HG03571 (cell line): ENCODE data around the gene MIR17HG.
"Not testable (repeated sequence)": the region's sequence is repeated elsewhere in the genome, so short reads cannot be mapped to it uniquely, and the experiment has no call there.

ENCODE experiments used
- ATAC-seq: cut with Tn5 transposase; IDR thresholded peaks from one replicate; pipeline ENCODE4 v1.9.1; 2021; ENCODE audit not compliant: unreplicated experiment

The MIR17HG gene

GRCh38 chr13:91347202-91347995, at the start of gene MIR17HG:
Gene MIR17HG (plus strand): TSS chr13:91347687.
- ATAC-seq: peak; percentile 56

DNA sequence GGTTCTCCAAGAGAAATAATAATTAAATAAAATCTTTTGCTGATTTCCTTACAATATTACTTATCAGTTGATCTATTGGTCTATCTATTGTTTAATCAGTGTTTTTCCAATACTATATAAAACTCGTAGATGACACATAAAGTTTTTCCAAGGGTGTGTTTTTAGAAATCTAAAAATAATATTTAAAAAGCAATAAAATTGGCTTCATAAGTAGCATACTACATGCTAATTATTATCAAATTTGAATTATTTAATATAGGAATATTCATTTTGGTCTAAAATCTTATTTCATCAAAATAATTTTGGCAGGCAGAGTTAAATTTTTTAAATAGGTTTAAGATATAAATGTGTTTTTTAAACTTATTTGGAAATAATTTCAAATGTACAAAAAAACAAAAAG, 49.4 kb upstream of the MIR17HG start:
- ATAC-seq: no peak

GRCh38 chr13:91302111-91302510, 45.4 kb upstream of the MIR17HG start:
- ATAC-seq: peak; percentile 63

DNA sequence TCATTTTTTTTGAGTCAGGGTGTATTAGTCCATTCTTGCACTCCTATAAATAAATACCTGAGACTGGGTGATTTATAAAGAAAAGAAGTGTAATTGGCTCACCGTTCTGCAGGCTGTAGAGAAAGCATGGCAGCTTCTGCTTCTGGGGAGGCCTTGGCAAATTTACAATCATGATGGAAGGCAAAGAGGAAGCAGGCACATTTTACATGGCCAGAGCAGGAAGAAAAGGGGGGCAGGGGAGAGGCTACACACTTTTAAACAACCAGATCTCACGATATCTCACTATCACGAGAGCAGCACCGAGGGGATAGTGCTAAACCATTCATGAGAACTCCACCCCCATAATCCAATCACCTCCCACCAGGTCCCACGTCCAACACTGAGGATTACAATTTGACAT, 44.5 kb upstream of the MIR17HG start:
- ATAC-seq: no peak

DNA sequence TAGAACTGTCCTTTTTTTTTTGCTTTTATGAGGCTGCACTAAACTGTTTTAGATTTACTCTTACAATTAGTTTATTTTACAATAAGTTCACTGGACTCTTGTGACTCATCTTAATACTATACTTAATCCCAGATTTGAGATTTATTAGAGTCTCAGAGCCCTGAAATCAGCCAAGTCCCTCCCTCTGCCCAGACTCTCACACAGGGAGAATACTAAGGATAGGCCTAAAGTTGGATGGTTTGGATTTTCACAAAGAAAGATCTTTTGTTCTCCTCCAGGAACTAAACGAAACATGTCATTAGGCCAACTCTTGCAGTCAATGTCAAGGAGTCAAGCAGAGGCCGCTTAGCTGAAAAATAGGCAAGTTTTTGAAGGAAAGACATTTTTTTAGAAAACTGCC, 42.7 kb upstream of the MIR17HG start:
- ATAC-seq: no peak

- ATAC-seq: no peak
These were observed 41.8 kb upstream of the MIR17HG start for GRCh38 chr13:91305652-91306051.

DNA sequence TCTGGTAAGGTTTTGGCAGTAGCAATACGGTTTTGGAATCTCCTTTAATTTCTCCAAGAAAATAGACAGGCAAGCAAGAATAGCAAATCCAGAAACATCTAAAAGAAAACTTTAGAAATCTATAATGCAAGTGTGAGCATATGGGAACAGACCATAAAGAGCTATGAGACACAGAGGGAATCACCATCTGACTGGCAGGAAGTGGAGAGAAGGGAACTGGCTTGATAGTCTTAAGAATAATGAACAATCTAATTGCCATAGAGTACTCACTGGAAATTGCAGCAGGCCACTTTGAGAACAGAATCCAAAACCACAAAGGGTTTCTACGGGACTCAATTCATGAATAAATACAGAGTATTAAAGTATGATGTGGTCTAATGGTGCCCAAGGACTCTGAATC, 39.6 kb upstream of the MIR17HG start:
- ATAC-seq: no peak

- no peak for ATAC-seq
These were observed 39.2 kb upstream of the MIR17HG start for GRCh38 chr13:91308299-91308698.

GRCh38 chr13:91311491-91311890, 36.0 kb upstream of the MIR17HG start:
- no peak for ATAC-seq

DNA sequence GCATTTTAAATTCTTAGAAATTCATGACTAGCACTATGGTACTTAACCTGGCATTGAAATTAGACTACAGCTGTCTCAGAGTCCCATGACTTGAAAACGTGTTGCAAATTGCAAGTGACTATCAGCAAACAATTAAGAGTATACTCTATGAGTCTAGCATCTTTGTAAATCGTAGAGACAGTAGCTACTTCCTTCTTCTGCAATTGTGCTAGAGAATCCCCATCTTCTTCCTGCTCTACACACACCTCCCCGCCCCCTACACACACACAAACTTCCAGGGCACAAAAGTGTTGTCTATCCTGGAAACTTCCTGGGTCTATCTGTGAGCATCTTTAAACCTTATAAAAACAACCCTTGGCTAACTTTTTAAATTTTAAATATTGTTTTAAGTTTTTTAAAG, 35.2 kb upstream of the MIR17HG start:
- ATAC-seq: no peak

GRCh38 chr13:91313103-91313502, 34.4 kb upstream of the MIR17HG start:
- peak; percentile 83 for ATAC-seq

DNA sequence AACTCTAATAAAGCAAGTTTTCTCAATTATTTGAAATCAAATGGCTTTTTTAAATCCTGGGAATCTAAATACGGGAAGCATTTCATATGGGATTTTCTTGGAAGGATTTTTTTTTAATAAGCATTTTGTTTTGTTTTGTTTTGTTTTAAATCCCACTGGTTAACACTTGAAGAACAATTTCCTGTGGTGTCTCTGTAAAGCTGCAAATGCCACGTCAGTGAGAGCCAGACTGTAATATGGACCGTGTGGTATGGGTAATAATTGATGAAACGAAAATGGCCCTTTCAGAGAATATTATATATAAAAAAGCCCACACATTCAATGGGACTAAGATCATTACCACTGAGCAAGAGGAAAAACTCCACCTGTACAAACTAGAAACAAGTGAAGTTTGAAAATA, 33.9 kb upstream of the MIR17HG start:
- ATAC-seq: peak; percentile 61

DNA sequence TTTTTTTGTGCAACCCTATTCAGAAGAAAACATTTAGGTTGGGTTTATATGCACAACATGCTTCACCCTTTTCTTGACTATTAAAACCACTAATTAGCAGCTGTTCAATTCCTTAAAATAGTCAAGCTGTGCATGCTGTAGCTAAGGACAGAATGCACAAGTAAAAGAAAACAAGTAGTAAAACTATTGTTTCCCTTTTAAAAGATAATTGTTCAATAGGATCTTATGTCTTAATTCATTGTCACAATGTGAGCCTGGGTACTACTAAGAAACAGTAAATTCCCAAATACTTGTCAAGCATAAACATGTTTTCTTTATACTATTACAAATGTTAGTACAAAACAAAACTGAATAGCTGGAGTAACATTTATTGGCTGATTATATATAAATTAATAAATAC, 32.6 kb upstream of the MIR17HG start:
- no peak for ATAC-seq

DNA sequence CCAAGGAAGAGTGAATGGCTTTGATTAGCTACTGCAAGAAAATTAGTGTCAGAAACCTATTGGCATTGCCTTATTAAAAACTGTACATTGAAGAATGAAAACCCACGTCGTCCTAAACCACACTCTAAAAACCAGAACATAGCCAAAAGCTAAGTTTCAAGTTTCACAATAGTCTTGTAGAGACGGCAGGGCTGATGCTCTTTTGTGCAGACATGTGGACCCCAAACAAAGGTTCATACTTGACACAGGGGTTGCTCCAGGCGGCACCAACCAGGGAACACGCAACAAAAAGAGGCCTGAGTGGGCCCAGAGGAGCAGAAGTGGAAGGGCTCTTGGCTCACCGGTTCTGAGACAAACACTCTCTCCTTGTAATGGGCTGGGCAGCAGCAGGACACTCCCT, 28.6 kb upstream of the MIR17HG start:
- ATAC-seq: no peak

DNA sequence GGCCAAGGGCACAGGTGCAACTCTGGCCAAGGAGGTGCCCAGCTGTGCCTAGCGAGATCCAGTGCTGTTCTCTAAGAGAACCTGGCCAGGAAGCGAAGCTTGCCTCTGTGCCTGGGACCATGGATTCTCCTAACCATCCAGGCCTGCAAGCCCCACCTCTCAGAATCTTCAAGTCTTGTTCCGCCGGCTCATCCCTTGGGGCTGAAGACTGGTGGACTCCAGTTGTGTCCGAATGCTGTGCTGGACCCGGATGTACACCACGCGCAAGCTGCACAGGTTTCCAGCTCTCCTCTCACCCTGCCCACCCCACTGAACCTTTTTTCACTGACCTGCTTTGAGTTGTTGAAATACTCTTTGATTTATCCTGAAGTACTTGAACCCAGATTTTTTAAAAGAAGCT, 27.5 kb upstream of the MIR17HG start:
- no peak for ATAC-seq

DNA sequence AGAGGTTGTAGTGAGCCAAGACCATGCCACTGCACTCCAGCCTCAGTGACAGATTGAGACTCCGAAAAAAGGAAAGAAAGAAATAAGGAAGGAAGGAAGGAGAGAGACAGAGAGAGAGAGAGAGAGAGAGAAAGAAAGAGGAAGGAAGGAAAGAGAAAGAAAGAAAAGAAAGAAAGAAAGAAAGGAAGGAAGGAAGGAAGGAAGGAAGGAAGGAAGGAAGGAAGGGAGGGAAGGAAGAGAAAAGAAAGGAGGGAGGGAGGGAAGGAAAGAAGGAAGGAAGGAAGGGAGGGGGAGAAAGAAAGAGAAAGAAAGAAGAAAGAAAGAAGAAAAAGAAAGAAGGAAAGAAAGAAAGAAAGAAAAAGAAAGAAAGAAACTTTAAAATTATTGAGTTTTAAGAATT, 26.5 kb upstream of the MIR17HG start:
- ATAC-seq: not testable (repeated sequence)

- no peak for ATAC-seq
These were observed 24.1 kb upstream of the MIR17HG start for GRCh38 chr13:91323349-91323748.

DNA sequence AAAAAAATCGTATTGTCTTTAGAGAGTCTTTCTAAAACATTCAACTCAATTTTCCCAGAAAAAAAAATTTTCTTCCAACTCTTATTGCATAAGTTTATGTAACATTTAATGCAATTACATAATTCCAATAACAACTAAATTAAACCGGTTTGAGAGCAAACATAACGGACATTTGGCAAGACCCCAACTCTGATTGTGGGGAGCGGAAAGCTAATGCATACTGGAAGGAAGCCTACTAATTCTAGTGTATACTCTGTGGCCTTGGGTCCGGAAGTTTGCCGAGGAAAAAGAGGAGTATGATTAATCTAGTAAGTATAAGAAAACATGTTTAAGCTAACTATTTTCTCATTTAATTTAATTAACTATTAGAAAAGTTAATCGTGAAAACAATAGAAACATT, 21.3 kb upstream of the MIR17HG start:
- ATAC-seq: no peak

GRCh38 chr13:91328726-91329125, 18.8 kb upstream of the MIR17HG start:
- ATAC-seq: no peak

DNA sequence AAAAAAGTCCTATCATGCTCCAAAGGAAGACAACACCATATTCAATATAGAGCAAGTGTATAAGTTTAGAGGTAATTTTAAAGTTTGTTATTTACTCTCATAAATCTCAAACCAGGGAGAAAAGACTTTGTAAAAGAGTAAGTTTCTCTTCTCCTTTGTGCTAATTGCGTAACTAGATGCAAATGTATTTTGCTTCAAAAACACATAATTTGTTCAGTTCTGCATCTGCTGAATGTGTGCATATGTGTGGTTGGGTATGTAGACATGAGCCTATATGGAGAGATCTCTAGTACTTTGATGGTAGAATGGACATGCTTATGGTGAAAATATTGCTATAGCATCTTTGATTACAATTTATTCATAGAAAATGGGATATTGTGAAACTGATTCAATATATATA, 17.8 kb upstream of the MIR17HG start:
- ATAC-seq: peak; percentile 39

DNA sequence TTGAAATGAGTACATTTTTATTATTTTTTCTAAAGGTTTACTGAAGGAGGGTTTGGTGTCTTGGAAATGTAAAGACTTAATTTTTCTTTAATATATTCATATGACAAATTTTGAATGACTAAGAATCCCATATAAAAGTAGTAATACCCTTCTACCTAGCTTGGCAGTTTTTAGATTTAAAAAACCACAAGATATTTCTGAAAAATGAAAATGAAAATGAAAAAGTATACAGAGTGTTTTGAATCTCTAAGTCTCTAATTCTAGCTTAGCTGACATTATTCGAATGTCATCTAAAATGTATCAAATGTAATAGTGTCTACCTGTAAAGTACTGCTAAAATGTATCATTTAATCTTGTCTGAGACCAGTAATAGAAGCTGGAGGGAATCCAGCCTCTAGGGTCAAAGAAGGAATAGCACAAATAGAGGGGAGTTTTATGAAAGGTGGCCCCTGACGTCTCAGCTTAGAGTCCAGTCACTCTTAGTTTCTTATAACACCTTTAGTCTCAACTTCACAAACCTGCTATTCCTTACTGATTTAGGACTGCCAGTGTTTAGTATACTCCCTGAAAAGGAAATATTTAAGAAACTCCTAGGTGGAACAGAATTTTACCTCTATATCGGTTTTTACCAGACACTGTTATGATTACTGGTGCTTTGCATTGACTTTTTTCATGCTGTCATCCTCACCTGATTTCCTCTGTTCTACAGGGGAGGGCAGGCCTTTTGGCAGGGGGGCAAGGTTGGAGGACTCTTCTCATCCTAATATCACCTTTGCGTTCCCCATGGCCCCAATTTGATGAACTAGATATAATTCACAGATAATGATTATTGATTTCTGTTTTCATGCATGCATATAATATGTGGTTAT, 16.2 kb upstream of the MIR17HG start:
- ATAC-seq: peak; percentile 78

GRCh38 chr13:91346062-91346461, 1.4 kb upstream of the MIR17HG start:
- ATAC-seq: no peak
